Activated CD4-positive, alpha-beta T cell treated with anti-CD3 and anti-CD28 coated beads, Interleukin-2, amount 50 U/mL, for 4 hours (primary cell): Measurements from ENCODE around the gene GRID1.

Experiments
- DNase-seq, 2 experiments: peaks; one replicate each; pipeline ENCODE4 v3.0.0-alpha.2; 2020

The GRID1 gene

GRCh38 chr10:86163522-86164173 lies 202.9 kb downstream of the GRID1 start:
- no peak for DNase-seq

GRCh38 chr10:86162696-86163400 lies 203.7 kb downstream of the GRID1 start:
- DNase-seq, result no peak

GRCh38 chr10:86162036-86162435 lies 204.6 kb downstream of the GRID1 start:
- DNase-seq, result no peak

DNA sequence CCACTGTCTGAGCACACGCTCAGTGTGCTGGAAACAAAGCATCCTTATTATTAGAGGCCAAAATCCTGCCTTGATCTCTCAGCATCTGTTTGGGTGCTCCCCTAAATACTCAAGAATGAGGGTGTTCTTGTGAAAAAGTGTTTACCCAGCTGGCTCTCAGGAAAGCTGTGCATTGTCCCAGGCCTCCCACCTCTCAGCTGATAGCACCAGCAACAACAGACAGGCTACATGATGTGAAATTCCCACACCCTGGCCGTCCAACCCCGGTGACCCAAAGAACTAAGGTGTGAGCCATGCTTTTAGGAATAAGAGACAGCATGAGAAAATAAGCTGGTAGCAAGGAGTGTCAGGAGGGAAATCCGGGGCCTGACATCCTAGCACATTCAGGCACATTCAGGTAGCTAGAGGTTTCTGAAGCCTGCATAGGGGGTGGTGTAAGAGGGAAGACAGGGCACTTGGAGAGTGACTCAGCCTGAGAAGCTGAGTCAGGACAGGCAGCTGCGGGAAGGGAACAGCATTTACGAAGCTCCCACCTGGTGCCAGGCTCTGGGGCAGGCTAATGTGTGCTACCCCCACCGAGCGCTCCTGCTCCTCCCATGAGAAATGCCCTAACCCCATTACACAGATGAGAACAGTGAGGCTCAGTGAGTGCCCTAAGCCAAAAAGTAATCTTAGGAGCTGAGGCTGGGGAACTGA lies 205.6 kb downstream of the GRID1 start:
- DNase-seq, result no peak

- DNase-seq, result no peak
Observed at GRCh38 chr10:86159797-86160196, 206.8 kb downstream of the GRID1 start.

- no peak for DNase-seq
Observed at GRCh38 chr10:86155054-86155921, 211.3 kb downstream of the GRID1 start.

DNA sequence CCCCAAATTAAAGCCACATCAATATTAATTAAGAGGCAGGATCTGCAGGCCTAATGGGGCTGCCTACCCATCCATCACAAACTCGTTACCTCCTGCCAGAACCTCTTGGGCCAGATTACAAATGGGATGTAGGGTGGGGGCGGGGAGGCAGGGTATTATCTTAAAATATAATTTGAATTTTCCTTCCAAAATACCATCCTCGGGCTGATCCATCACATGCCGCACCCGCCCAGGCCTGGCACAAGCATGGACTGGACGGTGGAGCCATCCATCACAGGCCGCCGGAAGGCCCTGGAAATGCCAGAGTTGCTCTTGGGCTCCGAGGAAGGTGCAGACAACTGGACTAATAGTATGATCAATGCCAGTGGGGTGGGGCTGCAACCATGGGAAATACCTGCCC lies 212.8 kb downstream of the GRID1 start:
- no peak for DNase-seq

DNA sequence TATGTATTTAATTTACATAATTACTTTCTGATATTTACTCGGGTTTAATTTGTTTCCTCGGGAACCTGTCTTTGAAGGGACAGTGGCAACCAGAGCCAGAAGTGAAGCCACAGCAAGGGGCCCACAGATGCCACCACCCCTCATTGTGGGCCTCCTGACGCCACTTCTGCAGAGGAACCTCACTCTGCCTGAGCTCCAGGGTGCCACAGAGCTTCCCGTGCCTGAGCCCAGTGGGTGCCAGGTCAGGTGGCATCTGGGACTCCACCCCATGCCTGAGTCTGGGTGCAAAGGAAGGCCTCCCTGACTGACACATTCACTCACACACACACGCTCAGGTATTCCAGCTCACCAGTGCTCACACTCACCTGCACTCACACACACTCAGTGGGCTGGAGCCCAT lies 213.7 kb downstream of the GRID1 start:
- DNase-seq, result no peak

DNA sequence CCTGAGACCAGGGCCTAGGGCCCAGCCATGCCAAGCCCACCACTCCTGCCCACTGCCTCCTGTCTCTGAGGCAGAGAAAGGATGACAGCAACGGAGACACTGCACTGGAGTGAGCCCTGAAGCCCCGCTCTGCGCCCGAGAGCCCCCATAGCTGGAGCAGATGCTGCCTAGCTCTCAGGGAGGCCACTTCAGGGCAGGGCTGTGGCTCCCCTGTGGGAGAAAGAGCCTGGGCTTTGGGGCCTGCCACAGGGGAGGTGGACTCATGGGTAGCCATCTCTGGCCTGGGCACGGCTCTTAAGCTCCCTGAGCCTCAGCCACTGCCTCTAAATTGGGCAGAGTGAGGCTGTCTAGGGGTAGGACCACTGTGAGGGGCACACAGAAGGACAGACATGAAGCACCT lies 214.2 kb downstream of the GRID1 start:
- no peak for DNase-seq

DNA sequence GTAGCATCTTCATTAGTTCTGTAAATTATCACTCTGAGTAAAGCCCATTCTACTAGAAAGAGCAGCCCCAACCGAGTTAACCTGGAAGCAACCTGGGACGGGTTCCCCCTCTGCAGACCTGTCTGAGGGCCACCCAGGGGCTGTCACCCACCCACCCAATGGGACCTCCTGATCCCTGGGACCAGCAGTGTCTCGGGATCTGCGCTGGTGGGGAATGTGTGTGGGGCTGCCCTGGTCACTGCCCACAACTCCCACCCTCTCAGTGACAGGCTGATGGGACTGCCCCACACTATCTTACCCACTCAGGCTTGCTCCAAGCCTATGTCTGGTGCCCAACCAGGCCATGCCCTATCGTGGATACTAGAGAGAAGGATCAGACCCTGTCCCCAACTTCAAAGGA lies 215.0 kb downstream of the GRID1 start:
- DNase-seq, result no peak

DNA sequence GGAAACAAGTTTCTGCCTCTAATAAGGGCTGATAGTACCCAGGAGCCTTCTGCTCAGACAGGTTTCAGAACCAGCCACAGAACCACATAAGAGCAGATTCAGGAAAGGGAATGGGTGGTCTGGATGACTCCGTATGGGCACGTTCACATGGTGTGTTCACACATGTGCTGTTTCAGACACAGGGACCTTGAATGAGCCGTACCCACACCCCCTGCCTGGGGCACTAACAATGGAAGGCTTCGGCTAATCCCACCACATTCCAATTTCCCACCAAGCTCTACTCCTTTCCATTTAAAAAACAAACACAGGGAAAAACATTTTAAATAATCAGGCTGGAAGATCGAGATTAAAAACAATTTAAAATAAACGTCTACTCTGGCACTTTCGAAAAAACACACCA lies 217.3 kb downstream of the GRID1 start:
- DNase-seq, result no peak

DNA sequence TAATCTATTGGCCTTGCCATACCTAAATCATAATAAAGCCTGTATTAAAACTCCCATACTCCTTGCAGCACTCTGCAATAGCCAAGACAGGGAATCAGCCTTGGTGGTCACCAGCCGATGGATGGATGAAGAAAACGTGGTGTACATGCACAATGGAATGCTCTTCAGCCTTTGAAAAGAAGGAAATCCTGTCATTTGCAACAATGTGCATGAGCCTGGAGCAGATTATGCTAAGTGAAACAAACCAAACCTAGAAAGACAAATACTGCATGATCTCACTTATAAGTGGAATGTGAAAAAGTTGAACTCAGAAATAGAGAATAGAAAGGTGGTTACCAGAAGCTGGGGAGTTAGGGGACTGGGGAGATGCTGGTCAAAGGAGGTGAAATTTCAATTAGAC lies 218.5 kb downstream of the GRID1 start:
- no peak for DNase-seq

DNA sequence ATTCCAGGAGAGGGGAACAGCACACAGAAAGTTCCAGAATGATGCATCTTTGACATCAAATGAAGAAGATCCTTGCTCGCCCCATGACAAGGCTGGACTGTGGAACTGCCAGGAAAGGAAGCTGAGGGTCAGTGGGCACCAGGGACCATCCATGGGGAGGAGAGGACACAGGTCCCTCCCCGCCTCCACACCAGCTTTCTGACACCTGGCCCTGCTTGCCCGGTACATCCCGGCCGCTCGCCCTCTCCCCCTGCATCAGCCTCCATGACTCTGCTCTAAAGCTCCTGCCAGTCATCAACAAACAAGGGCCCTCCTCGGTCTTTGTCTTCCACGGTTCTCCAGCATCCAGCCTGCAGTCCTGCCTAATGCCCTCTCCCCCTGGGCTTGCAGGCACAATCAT lies 222.3 kb downstream of the GRID1 start:
- DNase-seq, result no peak

- no peak for DNase-seq
Observed at GRCh38 chr10:86141896-86142295, 224.7 kb downstream of the GRID1 start.

- peak in 1 of 2 experiments; percentile 5 for DNase-seq
Observed at GRCh38 chr10:86139066-86139657, 227.4 kb downstream of the GRID1 start.

GRCh38 chr10:86138551-86139065 lies 228.0 kb downstream of the GRID1 start:
- no peak for DNase-seq

- no peak for DNase-seq
Observed at GRCh38 chr10:86137561-86137960, 229.0 kb downstream of the GRID1 start.

DNA sequence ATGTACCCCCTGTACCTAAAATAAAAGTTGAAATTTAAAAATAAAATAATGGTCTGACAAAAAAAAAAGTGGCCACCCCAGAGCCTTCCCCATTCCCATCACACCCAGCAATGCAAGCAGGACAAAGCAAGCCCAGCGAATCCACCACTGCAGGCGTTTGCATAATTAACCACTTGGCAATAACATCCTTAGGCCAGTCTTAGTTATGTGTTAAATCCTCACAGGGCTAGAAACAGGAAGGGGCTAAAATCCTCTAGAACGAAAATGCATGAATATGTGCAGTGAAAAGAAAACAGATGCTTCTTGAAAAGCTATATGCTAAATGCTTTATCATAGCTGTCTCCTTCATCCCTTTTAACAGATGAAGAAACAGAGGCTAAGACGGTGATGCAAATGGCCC lies 229.7 kb downstream of the GRID1 start:
- DNase-seq, result no peak

GRCh38 chr10:86135191-86135590 lies 231.4 kb downstream of the GRID1 start:
- DNase-seq, result no peak

DNA sequence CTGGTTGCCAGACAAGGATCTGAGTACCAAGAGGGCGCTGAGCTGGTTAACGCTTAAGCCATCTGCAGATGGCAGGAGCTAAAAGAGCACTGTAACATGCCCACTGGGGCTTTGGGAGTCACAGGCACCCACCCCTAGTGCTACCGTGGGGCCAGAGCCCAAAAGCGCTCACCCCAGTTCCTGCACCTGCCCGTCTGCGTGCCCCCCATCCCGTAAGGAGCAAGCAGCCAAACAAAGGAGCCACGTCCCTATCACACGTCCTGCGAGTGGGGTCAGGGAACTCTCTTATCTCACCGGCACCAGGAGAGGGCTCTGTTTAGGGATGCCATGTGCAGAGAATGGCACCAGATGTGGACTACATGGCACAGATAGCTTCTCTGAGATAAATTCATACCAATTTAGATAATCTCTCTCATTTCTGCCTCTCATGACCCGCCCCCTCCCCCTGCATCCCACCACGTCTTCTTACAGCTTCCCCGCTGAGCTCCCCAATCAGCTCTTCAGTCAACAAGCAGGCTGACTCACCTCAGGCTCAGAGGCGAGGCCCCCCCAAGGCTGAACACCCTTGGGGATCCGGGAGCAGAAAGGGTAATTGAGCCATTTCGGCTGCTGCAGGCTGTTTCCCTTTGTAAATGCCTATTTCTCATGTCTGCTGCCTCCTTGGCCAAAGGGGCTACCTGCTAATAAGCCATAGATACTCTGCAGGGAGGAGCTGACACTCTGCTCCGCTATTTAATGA lies 235.7 kb downstream of the GRID1 start:
- no peak for DNase-seq

- no peak for DNase-seq
Observed at GRCh38 chr10:86130041-86130440, 236.6 kb downstream of the GRID1 start.

- no peak for DNase-seq
Observed at GRCh38 chr10:86128360-86128759, 238.2 kb downstream of the GRID1 start.
